HepG2 (cell line): Measurements from ENCODE around the gene C16orf95. TPM values are rescaled to one million over a fixed set of nuclear protein-coding genes. Genes with fewer than 3 reads are reported as not detected.

Source experiments
- CBX2 ChIP-seq, 2 experiments: fragments of 200-600 bp in 1 of 2; sonication (generic); formaldehyde crosslinking in 1 of 2; IDR thresholded peaks; 2 replicates each; pipeline versions ENCODE4 v1.7.0 to v1.8.1; 2018 to 2022; ENCODE audit warnings: low read depth in 2 of 2, low read length in 1 of 2, mild to moderate bottlenecking in 1 of 2, missing genetic modification reagents in 1 of 2
- CTCF ChIP-seq: sonication (generic); formaldehyde crosslinking; IDR thresholded peaks from 2 replicates; pipeline ENCODE4 v1.5.0; 2020; ENCODE audit warnings: mild to moderate bottlenecking, missing genetic modification reagents, moderate library complexity
- HOMEZ ChIP-seq: IDR thresholded peaks from 2 replicates; pipeline ENCODE4 v1.6.1; 2016; ENCODE audit warnings: low read depth
- SRSF9 ChIP-seq: fragments of 200-400 bp; formaldehyde crosslinking; IDR thresholded peaks from 2 replicates; pipeline ENCODE4 v1.6.1; 2018; ENCODE audit warnings: borderline replicate concordance, mild to moderate bottlenecking, low read depth, low read length; ENCODE audit not compliant: insufficient read depth, poor library complexity, severe bottlenecking
- ZBTB33 ChIP-seq: sonication (generic); formaldehyde crosslinking; IDR thresholded peaks from 2 replicates; pipeline ENCODE4 v1.4.0; 2020; ENCODE audit warnings: missing genetic modification reagents
- ZBTB38 ChIP-seq: sonication (generic); formaldehyde crosslinking; IDR thresholded peaks from 2 replicates; pipeline ENCODE4 v1.5.1; 2020; ENCODE audit warnings: mild to moderate bottlenecking, missing genetic modification reagents
- polyA plus RNA-seq, 8 experiments: library from polyadenylated mRNA; depleted of rRNA in 3 of 8; stranded (reverse) in 7 of 8; unstranded in 1 of 8; fragments of >200 nt; fragmentation: Illumina TruSeq in 4 of 8; extraction: Trizol in 4 of 8; gene quantifications; 2 replicates each; pipeline versions ENCODE4 v1.2.1 to v1.2.3, GENCODE V29; 2011 to 2016; ENCODE audit warnings: low read depth in 4 of 8, missing spikeins in 1 of 8, mixed read lengths in 1 of 8; ENCODE audit not compliant: insufficient read depth in 1 of 8
- total RNA-seq, 5 experiments: library from RNA; depleted of rRNA; stranded (reverse); fragments of >200 nt; fragmentation: Illumina TruSeq; extraction: Trizol; gene quantifications; 2 replicates each; pipeline ENCODE4 v1.2.3, GENCODE V29; 2016; ENCODE audit warnings: low read depth in 1 of 5

C16orf95 gene
- total and polyA plus RNA-seq, 2 of the 13 experiments (the other 11 are each of a cell fraction or from before 2014, with no cell fraction given), result 2.8 to 8.6 TPM

GRCh38 chr16:87297918-87298631, 19.1 kb downstream of the C16orf95 start (continued):
- TF ChIP-seq ZBTB38 (CRISPR knock-in tag), result peak; percentile 96
- no peak for TF ChIP-seq SRSF9
- peak; percentile 78 for TF ChIP-seq CTCF (CRISPR knock-in tag)
- TF ChIP-seq HOMEZ, result no peak
- no peak for TF ChIP-seq CBX2 (IDR thresholded peaks at IDR 0.05; ENCODE audit: low read depth, low read length)
- TF ChIP-seq CBX2 (CRISPR knock-in tag; IDR thresholded peaks at IDR 0.05; ENCODE audit: low read depth), result no peak
- TF ChIP-seq ZBTB33 (CRISPR knock-in tag), result peak; percentile 93
